Lower lobe of right lung (tissue), 2 donors: ENCODE measurements around the gene PEAK1. TPM values are rescaled to one million over a fixed set of nuclear protein-coding genes. Genes with fewer than 3 reads are reported as not detected.

Experiments
- ATAC-seq, 2 donors: fragments of 200-7000 bp; cut with Tn5 transposase; one replicate each; pipeline ENCODE4 v1.9.1; 2020 to 2022; ENCODE audit warnings: mild to moderate bottlenecking in 2 of 2, moderate library complexity in 2 of 2
- DNase-seq: peaks from one replicate; pipeline ENCODE4 v3.0.0-alpha.2; 2020
- H3K27ac ChIP-seq: fragments of 200-600 bp; one replicate; pipeline ENCODE4 v1.8.0; 2022
- H3K27me3 ChIP-seq: fragments of 200-600 bp; one replicate; pipeline ENCODE4 v1.8.0; 2022; ENCODE audit warnings: low read depth
- H3K36me3 ChIP-seq: fragments of 200-600 bp; one replicate; pipeline ENCODE4 v1.8.0; 2022; ENCODE audit warnings: mild to moderate bottlenecking
- H3K4me1 ChIP-seq: fragments of 200-600 bp; one replicate; pipeline ENCODE4 v1.8.0; 2022
- H3K4me3 ChIP-seq: fragments of 200-600 bp; one replicate; pipeline ENCODE4 v1.8.0; 2022; ENCODE audit warnings: mild to moderate bottlenecking
- H3K9me3 ChIP-seq: fragments of 200-600 bp; one replicate; pipeline ENCODE4 v1.8.0; 2022
- CTCF ChIP-seq: fragments of 200-600 bp; IDR thresholded peaks from one replicate; pipeline ENCODE4 v1.8.0; 2022; ENCODE audit warnings: antibody characterized with exemption, mild to moderate bottlenecking
- intact Hi-C: fragments of 100-400 bp; cut with DNase I; formaldehyde crosslinking; loops from one replicate; pipeline ENCODE4 v1.11.0; 2022
- total RNA-seq: library from RNA; stranded (reverse); fragmentation: NEBNext Ultra II Directional; extraction: Animal tissue kit (Norgen Biotek cat#: 25700); gene quantifications from one replicate; pipeline ENCODE4 v1.2.1, GENCODE V29; 2021
- donor health status: DM: no; HTN: yes; CAD: no; lungs with severe emphysema.

PEAK1 gene
- total RNA-seq, 1 donor from 2014 or later, result 112 TPM

DNA sequence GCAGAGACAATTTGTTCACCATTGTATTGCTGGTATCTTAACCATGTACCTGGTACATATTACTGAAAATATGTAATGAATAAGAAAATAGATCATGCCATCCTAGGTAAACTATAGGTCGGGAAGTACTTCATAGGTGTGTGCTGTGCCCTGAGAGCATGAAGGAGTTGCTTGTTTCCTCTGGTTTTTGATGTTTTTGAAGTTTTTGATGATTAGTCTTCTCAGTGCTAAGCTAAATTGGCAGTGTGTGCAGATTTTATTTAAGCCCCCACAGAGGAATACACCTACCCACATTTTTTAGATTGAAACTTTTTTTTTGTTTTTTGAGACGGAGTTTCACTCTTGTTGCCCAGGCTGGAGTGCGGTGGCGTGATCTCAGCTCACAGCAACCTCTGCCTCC is 17.4 kb upstream of the PEAK1 start:
- H3K27ac ChIP-seq, result no peak overlapping the region
- no peaks in the 10 kb centered on the region for H3K27me3 ChIP-seq
- H3K9me3 ChIP-seq, result no peaks in the 10 kb centered on the region
- H3K36me3 ChIP-seq, result no peaks in the 10 kb centered on the region
- TF ChIP-seq CTCF, result no peak
- ATAC-seq, result no peak
- peaks cover 21% of the 10 kb centered on the region for H3K4me1 ChIP-seq
- H3K4me3 ChIP-seq, result no peak overlapping the region
- DNase-seq, result no peak
- intact Hi-C loops, result no loop called here

- Histone ChIP-seq H3K27me3 (no peaks in the 10 kb centered on the region), H3K9me3 (no peaks in the 10 kb centered on the region), H3K4me3 (no peak overlapping the region), H3K27ac (no peak overlapping the region), H3K36me3 (no peaks in the 10 kb centered on the region), H3K4me1 (peaks cover 20% of the 10 kb centered on the region)
- intact Hi-C loops, result no loop called here
- no peak for ATAC-seq
- DNase-seq, result no peak
- no peak for TF ChIP-seq CTCF
Measured at GRCh38 chr15:77436822-77437221, 16.9 kb upstream of the PEAK1 start.

- Histone ChIP-seq H3K4me3 (no peak overlapping the region), H3K4me1 (no peaks in the 10 kb centered on the region), H3K27ac (no peak overlapping the region), H3K9me3 (no peaks in the 10 kb centered on the region), H3K27me3 (no peaks in the 10 kb centered on the region), H3K36me3 (no peaks in the 10 kb centered on the region)
- ATAC-seq (no peak), DNase-seq (no peak)
- intact Hi-C loops, result no loop called here
- TF ChIP-seq CTCF, result no peak
Measured at GRCh38 chr15:77430652-77431051, 10.7 kb upstream of the PEAK1 start.

- no peak overlapping the region for H3K27ac ChIP-seq
- DNase-seq (no peak), ATAC-seq (no peak)
- no peaks in the 10 kb centered on the region for H3K27me3 ChIP-seq
- no peaks in the 10 kb centered on the region for H3K4me1 ChIP-seq
- no peak for TF ChIP-seq CTCF
- no peak overlapping the region for H3K4me3 ChIP-seq
- no peaks in the 10 kb centered on the region for H3K9me3 ChIP-seq
- intact Hi-C loops, result no loop called here
- H3K36me3 ChIP-seq, result no peaks in the 10 kb centered on the region
Measured at GRCh38 chr15:77430213-77430612, 10.3 kb upstream of the PEAK1 start.

DNA sequence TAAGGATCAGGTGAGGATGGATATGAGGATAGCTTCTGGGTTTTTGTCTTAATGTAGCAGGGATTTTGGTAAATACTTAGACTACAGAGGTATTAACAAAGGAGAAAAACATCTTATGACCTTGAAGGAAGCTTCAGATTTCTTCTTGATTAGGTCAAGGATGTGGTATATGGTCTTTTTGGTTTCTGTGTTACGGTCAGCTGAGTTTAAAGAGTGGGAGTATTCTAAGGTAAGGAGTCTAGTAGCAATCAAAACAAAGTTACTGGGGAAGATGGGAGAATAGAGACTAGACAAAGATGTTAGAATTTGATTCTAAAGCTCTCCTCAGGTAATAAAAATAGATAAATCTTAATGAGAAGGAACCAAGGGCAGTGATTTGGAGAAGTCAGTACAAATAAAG is 7.0 kb upstream of the PEAK1 start:
- ATAC-seq, result no peak
- intact Hi-C loops, result no loop called here
- TF ChIP-seq CTCF, result no peak
- Histone ChIP-seq H3K27ac (no peak overlapping the region), H3K4me3 (no peak overlapping the region), H3K4me1 (peaks cover 21% of the 10 kb centered on the region), H3K36me3 (no peaks in the 10 kb centered on the region), H3K9me3 (no peaks in the 10 kb centered on the region), H3K27me3 (no peaks in the 10 kb centered on the region)
- DNase-seq, result no peak

GRCh38 chr15:77426377-77426776 is 6.5 kb upstream of the PEAK1 start:
- DNase-seq (no peak), ATAC-seq (no peak)
- Histone ChIP-seq H3K27me3 (no peaks in the 10 kb centered on the region), H3K9me3 (no peaks in the 10 kb centered on the region), H3K36me3 (no peaks in the 10 kb centered on the region), H3K4me1 (peaks cover 26% of the 10 kb centered on the region), H3K4me3 (no peak overlapping the region), H3K27ac (no peak overlapping the region)
- intact Hi-C loops, result no loop called here
- no peak for TF ChIP-seq CTCF
